ENCODE data around the gene KRT40. TPM values are rescaled to one million over a fixed set of nuclear protein-coding genes. Genes with fewer than 3 reads are reported as not detected.

The KRT40 gene
- total and polyA plus RNA-seq, 2 of the 8 experiments (the other 6 are each of a cell fraction or from before 2014, with no cell fraction given), result not detected

DNA sequence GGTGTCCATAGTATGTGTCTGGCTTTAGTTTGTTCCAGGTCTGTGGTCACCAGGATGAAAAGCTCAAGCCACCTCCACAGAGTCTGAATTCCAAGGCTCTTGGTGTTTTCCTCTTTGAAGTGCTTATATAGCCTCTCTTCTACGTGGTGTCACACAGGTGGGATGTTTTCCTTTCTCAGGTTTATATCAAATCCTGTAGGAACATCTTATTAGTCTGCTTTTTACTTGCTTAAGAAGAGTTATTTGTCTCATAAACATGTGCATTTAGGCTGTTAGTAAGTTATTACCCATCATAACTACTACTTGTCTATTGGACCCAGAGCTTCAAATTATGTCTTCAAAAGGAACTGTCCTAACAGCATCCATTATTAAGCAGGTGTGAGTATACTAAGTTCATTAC is 17.3 kb downstream of the KRT40 start, which contains the start of gene KRT39:
KRT39 (minus strand) TSS at position 101 of the 400 bp plus-strand sequence; CDS start at position 9, 92 bp downstream.
- no peaks in the 10 kb centered on the region for H3K79me1 ChIP-seq (ENCODE audit: low read depth, low read length)
- H2AFZ ChIP-seq (ENCODE audit: low read length), result no peak within 1 kb of the TSS
- CTCF ChIA-PET (ENCODE audit: partially characterized antibody), result interaction anchor here (1.0 kb wide), 1 partner anchor 12 kb away, joined by 4 read pairs; no protein-coding TSS in a partner anchor
- 88% methylated on average over 1 of the region's 1 CpG; no CpG with 5 or more reads in 1 of the 2 experiments for WGBS, 2 experiments (ENCODE audit: extremely low coverage in 1 of 2, insufficient coverage in 1 of 2, insufficient read length in 1 of 2, insufficient replicate concordance in 2 of 2, low coverage in 1 of 2, low lambda C conversion rate in 2 of 2, missing lambda C conversion rate in 1 of 2)
- POLR2A ChIA-PET (ENCODE audit: partially characterized antibody), result no interaction called here
- H3K4me3 ChIP-seq (ENCODE audit: extremely low read depth in 1 of 4, insufficient read depth in 2 of 4, low read depth in 3 of 4, low read length in 4 of 4), result no peak within 1 kb of the TSS
- no peak within 1 kb of the TSS for H4K8ac ChIP-seq (ENCODE audit: extremely low read depth, insufficient read depth, low read length)
- DNase-seq (ENCODE audit: low read depth in 1 of 2, low spot score in 2 of 2) (no peak), FAIRE-seq (no peak)
- no peak within 1 kb of the TSS for H3K4ac ChIP-seq (replicated peaks; ENCODE audit: insufficient read length, low read depth, low read length)
- H3K56ac ChIP-seq (replicated peaks; ENCODE audit: insufficient read length, low read depth, low read length), result no peak within 1 kb of the TSS
- no peak within 1 kb of the TSS for H2AK5ac ChIP-seq (ENCODE audit: low read depth, low read length)
- H3K27me3 ChIP-seq (replicated peaks in 1 of 4; ENCODE audit: control insufficient read depth in 3 of 4, extremely low read depth in 1 of 4, insufficient read depth in 3 of 4, low read length in 3 of 4), result no peaks in the 10 kb centered on the region
- no peak within 1 kb of the TSS for H3K9ac ChIP-seq (replicated peaks in 1 of 4; ENCODE audit: extremely low read depth in 1 of 4, low read depth in 3 of 4, low read length in 3 of 4)
- H4K5ac ChIP-seq (ENCODE audit: insufficient read length, low read depth, low read length), result no peak within 1 kb of the TSS
- no peaks in the 10 kb centered on the region for H3K36me3 ChIP-seq (ENCODE audit: control insufficient read depth in 2 of 4, insufficient read depth in 4 of 4, low read length in 3 of 4)
- no peak within 1 kb of the TSS for H2BK15ac ChIP-seq (ENCODE audit: low read length)
- H2BK20ac ChIP-seq (ENCODE audit: low read length), result no peak within 1 kb of the TSS
- H3K4me1 ChIP-seq (replicated peaks in 1 of 4; ENCODE audit: control insufficient read depth in 3 of 4, insufficient read depth in 4 of 4, low read length in 3 of 4), result no peaks in the 10 kb centered on the region
- no peak within 1 kb of the TSS for H3K27ac ChIP-seq (ENCODE audit: low read depth, low read length)
- no peaks in the 10 kb centered on the region for H3K79me2 ChIP-seq (ENCODE audit: control insufficient read depth in 1 of 2, insufficient read depth in 2 of 2, low read length in 2 of 2)
- no peak within 1 kb of the TSS for H2BK5ac ChIP-seq (ENCODE audit: low read depth, low read length)
- H3K14ac ChIP-seq (ENCODE audit: insufficient read length), result no peak within 1 kb of the TSS
- H3K23ac ChIP-seq (ENCODE audit: insufficient read length), result no peak within 1 kb of the TSS
- H4K20me1 ChIP-seq (replicated peaks in 1 of 2; ENCODE audit: control insufficient read depth in 1 of 2, insufficient read depth in 2 of 2, low read length in 2 of 2), result no peaks in the 10 kb centered on the region
- H2BK12ac ChIP-seq (ENCODE audit: low read depth, low read length), result no peak within 1 kb of the TSS
- H3K9me3 ChIP-seq (ENCODE audit: insufficient read depth in 2 of 2, low read depth in 1 of 2, low read length in 1 of 2), result no peaks in the 10 kb centered on the region
- H2BK120ac ChIP-seq (replicated peaks; ENCODE audit: low read depth, low read length), result no peak within 1 kb of the TSS
- no peaks in the 10 kb centered on the region for H3K23me2 ChIP-seq (ENCODE audit: low read depth, low read length)
- H3K4me2 ChIP-seq (ENCODE audit: insufficient read depth in 1 of 2, low read depth in 2 of 2, low read length in 2 of 2), result no peak within 1 kb of the TSS
- no peak within 1 kb of the TSS for H4K91ac ChIP-seq (replicated peaks; ENCODE audit: insufficient read length, low read length)
- no peak within 1 kb of the TSS for H3K18ac ChIP-seq (ENCODE audit: extremely low read depth, low read length)
- TF ChIP-seq KDM4A (IDR thresholded peaks at IDR 0.05; ENCODE audit: low read depth, low read length, severe bottlenecking) (no peak), KDM5A (IDR thresholded peaks at IDR 0.05; ENCODE audit: low read length) (no peak), FOSL1 (IDR thresholded peaks at IDR 0.05; ENCODE audit: insufficient read depth, low read depth, low read length) (no peak), SRF (IDR thresholded peaks at IDR 0.05; ENCODE audit: low read depth, low read length) (no peak), TEAD4 (IDR thresholded peaks at IDR 0.05; ENCODE audit: low read depth, low read length) (no peak), ATF3 (IDR thresholded peaks at IDR 0.05; ENCODE audit: insufficient read depth, low read depth, low read length) (no peak), POU5F1 (IDR thresholded peaks at IDR 0.05; ENCODE audit: low read depth, low read length) (no peak), POLR2AphosphoS5 (IDR thresholded peaks at IDR 0.05; ENCODE audit: low read depth, low read length) (no peak)
- TF ChIP-seq, protein P1, sequence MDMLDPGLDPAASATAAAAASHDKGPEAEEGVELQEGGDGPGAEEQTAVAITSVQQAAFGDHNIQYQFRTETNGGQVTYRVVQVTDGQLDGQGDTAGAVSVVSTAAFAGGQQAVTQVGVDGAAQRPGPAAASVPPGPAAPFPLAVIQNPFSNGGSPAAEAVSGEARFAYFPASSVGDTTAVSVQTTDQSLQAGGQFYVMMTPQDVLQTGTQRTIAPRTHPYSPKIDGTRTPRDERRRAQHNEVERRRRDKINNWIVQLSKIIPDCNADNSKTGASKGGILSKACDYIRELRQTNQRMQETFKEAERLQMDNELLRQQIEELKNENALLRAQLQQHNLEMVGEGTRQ (IDR thresholded peaks at IDR 0.05; ENCODE audit: low read length), result no peak
- TF ChIP-seq, protein P2, sequence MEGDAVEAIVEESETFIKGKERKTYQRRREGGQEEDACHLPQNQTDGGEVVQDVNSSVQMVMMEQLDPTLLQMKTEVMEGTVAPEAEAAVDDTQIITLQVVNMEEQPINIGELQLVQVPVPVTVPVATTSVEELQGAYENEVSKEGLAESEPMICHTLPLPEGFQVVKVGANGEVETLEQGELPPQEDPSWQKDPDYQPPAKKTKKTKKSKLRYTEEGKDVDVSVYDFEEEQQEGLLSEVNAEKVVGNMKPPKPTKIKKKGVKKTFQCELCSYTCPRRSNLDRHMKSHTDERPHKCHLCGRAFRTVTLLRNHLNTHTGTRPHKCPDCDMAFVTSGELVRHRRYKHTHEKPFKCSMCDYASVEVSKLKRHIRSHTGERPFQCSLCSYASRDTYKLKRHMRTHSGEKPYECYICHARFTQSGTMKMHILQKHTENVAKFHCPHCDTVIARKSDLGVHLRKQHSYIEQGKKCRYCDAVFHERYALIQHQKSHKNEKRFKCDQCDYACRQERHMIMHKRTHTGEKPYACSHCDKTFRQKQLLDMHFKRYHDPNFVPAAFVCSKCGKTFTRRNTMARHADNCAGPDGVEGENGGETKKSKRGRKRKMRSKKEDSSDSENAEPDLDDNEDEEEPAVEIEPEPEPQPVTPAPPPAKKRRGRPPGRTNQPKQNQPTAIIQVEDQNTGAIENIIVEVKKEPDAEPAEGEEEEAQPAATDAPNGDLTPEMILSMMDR (IDR thresholded peaks at IDR 0.05; ENCODE audit: control extremely low read depth in 1 of 3, insufficient read depth in 1 of 3, low read depth in 1 of 3, low read length in 3 of 3), result no peak

All from H1 (cell line).